Mucosa of stomach (tissue), 1 donor: ENCODE measurements around the gene CTIF.

Source experiments
- H3K27me3 ChIP-seq: one replicate; pipeline ENCODE4 v1.7.0; 2013; ENCODE audit warnings: mild to moderate bottlenecking, low read length; ENCODE audit not compliant: control insufficient read depth, insufficient read depth
- H3K36me3 ChIP-seq: one replicate; pipeline ENCODE4 v1.7.0; 2013; ENCODE audit warnings: low read length; ENCODE audit not compliant: control insufficient read depth, insufficient read depth
- H3K4me1 ChIP-seq: one replicate; pipeline ENCODE4 v1.7.0; 2013; ENCODE audit warnings: mild to moderate bottlenecking, low read length; ENCODE audit not compliant: control insufficient read depth, insufficient read depth
- H3K4me3 ChIP-seq: one replicate; pipeline ENCODE4 v1.7.0; 2013; ENCODE audit warnings: low read length
- H3K9ac ChIP-seq: one replicate; pipeline ENCODE4 v1.7.0; 2013; ENCODE audit warnings: mild to moderate bottlenecking, low read length, moderate library complexity
- H3K9me3 ChIP-seq: one replicate; pipeline ENCODE4 v1.7.0; 2013; ENCODE audit warnings: mild to moderate bottlenecking, low read length, moderate library complexity; ENCODE audit not compliant: control insufficient read depth
- donor health status: Pancreatic carcinoma.

Gene CTIF

DNA sequence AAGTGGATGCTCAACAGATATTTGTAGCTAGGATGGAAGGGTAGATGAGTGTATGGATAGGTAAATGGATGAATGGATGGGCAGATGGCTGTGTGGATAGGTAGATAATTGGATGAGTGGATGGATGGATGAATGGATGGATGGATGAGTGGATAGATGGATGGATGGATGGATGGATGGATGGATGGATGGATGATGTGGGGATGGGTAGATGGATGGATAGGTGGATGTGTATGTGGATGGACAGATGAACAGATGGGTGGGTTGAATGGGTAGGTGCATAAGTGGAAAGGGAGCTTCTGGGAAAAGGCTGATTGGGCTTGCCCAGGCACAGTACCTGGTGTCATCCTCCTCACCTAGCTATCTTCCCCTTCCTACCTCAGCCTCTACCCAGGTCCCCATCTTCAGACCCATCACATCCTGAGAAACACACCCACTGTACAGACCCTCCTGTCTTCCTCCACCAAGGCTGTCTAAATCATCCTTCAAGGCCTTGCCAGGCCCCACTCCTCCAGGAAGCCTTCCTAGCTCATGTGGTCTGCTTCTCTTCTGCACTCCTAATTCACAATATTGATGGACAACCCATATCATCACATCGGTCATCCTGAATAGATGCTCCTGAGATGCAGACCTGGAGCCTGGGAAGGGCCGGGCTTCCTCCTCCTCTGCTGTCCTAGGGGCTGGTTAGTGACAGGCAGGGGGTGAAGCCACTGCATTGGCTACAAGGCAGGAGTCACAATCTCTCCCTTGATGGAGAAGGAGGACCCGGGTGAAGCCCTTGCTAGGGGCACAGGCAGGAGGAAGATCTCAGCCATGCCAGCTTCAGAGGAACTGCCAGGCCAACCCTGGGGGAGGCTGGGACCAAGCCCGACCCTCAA is 362.6 kb downstream of the CTIF start:
- no peak overlapping the region for H3K4me3 ChIP-seq
- no peaks in the 10 kb centered on the region for H3K9me3 ChIP-seq
- H3K4me1 ChIP-seq, result peaks cover 32% of the 10 kb centered on the region
- peak overlapping the region; percentile 59 for H3K9ac ChIP-seq
- no peaks in the 10 kb centered on the region for H3K36me3 ChIP-seq
- no peaks in the 10 kb centered on the region for H3K27me3 ChIP-seq

DNA sequence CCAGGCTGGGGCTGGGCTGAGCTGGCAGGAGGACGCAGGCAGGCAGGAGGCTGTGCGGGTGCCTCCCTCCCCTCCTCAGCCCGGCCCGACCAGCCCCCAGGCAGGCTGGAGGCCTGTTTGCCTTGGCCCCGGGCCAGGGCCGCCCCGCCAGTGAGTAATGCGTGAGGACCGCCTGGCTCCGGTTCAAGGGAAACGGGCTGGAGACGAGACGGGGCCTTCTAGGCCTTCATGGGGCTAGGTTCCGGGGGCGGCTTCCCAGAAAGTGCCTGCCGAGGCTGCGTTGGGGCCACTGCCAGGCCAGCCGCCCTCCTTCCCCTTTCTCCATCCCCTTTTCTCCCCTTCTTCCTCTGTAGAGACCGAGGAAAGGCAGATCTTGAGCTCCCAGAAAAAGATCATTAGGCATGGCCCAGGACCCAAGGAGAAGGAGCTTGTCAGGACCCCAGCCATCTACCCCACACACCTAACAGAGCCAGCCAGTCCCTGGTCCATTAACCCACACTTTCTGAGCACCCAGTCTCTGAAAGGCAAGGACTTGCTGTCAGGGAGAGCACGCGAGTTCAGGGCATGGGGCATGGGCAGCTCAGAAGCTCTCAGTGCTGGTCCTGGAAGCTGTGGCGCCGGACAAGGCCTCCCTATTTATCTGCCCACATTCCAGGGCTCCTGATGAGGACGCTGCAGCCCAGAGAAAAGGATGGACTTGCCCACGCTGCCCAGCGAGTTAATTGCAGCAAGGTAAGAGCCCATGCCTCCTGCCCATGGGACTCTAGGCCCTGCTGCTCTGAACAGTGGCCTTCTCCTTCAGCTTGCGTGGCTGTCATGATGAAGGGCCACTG is 363.4 kb downstream of the CTIF start:
- Histone ChIP-seq H3K9ac (peak overlapping the region; percentile 59), H3K4me3 (no peak overlapping the region), H3K36me3 (no peaks in the 10 kb centered on the region)

DNA sequence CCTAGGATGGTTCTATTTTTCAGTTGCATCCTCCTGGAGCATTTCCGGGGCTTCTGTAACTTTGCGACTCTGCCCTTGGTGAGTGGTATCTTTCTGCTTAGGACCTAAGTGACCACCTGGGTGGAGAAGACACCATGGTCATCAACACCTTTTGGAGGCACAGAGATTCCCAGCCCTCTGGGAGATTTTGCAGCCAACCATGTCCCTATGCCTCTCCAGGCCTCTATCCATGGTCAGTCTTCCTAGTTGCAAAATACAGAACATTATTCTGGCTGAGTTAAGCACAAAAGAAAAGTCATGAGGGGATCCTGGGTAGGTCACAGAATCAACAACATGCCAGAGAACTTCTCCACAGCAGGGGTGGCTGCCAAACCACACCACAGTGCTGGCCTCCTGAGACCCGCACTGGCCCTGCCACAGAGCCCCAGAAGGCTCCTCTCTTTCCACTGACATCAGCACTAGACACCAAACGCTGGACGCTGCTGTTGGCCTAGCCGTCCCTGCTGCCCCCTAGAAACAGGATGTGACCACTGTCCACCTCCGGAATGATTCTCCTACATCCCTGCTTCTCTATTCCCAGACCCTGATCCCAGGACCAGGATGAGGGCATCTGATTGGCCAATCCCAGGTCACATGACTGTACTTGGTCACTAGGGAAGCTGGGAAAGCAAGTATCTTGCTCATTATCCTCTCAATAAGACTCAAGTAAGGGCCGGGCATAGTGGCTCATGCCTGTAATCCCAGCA is 364.2 kb downstream of the CTIF start:
- no peak overlapping the region for H3K4me3 ChIP-seq
- H3K9me3 ChIP-seq, result no peaks in the 10 kb centered on the region
- no peaks in the 10 kb centered on the region for H3K27me3 ChIP-seq
- H3K36me3 ChIP-seq, result no peaks in the 10 kb centered on the region
- no peak overlapping the region for H3K9ac ChIP-seq
- H3K4me1 ChIP-seq, result peaks cover 20% of the 10 kb centered on the region

More for the DNA sequence above, 363.4 kb downstream of the CTIF start:
- H3K4me1 ChIP-seq, result peaks cover 23% of the 10 kb centered on the region
- H3K27me3 ChIP-seq, result no peaks in the 10 kb centered on the region
- H3K9me3 ChIP-seq, result no peaks in the 10 kb centered on the region

DNA sequence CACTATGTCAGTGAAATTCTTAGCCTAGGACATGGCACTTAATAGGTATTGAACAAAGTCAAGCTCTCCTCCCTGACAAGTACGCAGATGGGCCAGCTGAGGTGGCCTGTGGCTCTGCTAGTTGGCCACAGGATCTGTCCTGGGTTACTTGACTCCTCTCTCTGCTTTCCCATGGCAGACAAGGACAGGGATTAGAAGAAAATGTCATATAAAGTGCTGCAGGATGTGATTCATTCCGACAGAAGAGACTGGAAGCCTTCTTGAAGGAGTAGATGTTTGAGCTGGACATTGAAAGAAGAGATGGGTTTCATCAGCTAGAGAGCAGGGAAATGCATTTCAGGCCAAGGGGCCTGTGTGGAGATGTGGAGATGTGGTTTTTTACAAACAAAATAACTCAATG is 365.3 kb downstream of the CTIF start:
- Histone ChIP-seq H3K9ac (no peak overlapping the region), H3K36me3 (no peaks in the 10 kb centered on the region), H3K4me3 (no peak overlapping the region), H3K9me3 (no peaks in the 10 kb centered on the region), H3K27me3 (no peaks in the 10 kb centered on the region), H3K4me1 (peaks cover 20% of the 10 kb centered on the region)

DNA sequence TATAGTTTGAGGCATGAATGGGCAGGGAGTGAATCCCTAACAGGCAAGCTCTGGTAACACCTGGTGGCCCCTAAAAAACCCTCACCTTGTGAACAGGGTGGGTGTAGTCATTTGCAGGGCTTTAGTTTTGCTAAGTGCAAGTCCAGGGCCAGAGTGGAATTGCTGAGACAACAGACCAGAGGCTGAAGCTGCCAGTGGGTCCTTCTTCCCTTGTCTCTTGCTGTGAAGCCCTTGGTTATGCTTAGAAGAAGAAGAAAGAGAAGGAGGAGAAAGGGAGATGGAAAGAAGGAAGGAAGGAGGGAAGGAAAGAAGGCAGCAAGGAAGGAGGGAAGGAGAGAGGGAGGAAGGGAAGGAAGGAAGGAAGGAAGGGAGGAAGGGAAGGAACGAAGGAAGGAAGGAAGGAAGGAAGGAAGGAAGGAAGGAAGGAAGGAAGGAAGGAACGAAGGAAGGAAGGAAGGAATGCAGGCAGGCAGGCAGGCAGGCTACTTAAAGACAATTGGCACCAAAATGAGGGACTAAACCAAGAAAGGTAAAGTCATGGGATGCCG is 366.1 kb downstream of the CTIF start:
- H3K4me1 ChIP-seq, result peaks cover 20% of the 10 kb centered on the region
- H3K9me3 ChIP-seq, result no peaks in the 10 kb centered on the region
- H3K36me3 ChIP-seq, result no peaks in the 10 kb centered on the region
- no peak overlapping the region for H3K9ac ChIP-seq
- no peaks in the 10 kb centered on the region for H3K27me3 ChIP-seq
- no peak overlapping the region for H3K4me3 ChIP-seq

DNA sequence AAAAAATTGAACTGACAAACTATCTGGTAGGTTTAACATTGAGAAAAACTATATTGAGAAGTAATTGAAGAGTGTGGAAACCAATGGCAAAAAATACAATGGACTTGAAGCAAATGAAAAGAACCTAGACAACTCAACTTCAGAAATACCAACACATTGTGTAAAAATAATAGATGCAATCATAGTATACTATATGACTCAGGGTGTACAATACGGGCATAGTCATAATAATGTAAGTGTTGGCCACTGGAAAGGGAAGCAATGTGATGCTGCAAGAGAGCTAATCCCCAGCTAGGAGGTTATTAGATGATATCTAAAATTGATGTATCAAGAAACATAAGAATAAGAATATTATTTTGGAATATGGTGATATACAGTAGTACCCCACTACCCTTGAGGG is 366.7 kb downstream of the CTIF start:
- no peaks in the 10 kb centered on the region for H3K27me3 ChIP-seq
- no peaks in the 10 kb centered on the region for H3K9me3 ChIP-seq
- no peak overlapping the region for H3K4me3 ChIP-seq
- H3K4me1 ChIP-seq, result peaks cover 20% of the 10 kb centered on the region
- no peak overlapping the region for H3K9ac ChIP-seq
- H3K36me3 ChIP-seq, result no peaks in the 10 kb centered on the region

DNA sequence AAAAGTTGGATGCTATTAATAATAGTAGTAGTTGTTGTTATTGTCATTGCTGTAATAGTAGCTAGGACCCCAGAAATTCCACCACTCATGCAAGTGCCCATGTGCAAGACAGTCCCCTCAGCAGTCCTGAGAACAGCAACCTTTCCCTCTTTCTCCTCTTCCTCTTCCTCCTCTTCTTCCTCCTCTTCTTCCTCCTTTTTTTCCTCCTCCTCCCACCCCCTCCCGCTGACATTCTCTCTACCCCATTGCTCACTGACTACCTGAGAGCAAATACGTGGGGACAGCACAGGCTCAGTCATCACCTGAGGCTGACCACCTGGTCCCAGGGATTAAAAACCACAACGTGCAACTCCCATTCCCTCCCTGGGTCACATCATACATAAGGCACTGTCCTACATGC is 370.1 kb downstream of the CTIF start:
- no peak overlapping the region for H3K9ac ChIP-seq
- H3K4me1 ChIP-seq, result no peaks in the 10 kb centered on the region
- no peaks in the 10 kb centered on the region for H3K36me3 ChIP-seq
- H3K4me3 ChIP-seq, result no peak overlapping the region
- H3K9me3 ChIP-seq, result no peaks in the 10 kb centered on the region
- no peaks in the 10 kb centered on the region for H3K27me3 ChIP-seq

DNA sequence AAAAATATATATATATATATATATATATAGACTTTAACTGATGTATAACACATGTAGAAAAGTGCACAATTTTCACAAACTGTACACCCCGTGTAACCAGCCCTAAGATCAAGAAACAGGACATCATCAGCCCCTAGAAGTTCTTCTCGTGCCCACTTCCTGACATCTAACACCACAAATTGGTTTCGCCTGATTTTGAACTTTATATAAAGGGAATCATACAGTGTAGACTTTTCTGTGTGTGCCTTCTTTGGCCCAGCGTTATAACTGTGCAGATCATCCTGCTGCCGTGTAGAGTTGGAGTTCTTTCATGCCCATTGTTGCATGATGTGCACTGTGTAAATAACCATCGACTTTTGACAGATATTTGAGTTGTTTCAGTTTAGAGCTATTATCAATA is 370.9 kb downstream of the CTIF start:
- H3K27me3 ChIP-seq, result no peaks in the 10 kb centered on the region
- no peaks in the 10 kb centered on the region for H3K9me3 ChIP-seq
- no peaks in the 10 kb centered on the region for H3K36me3 ChIP-seq
- H3K4me3 ChIP-seq, result no peak overlapping the region
- H3K9ac ChIP-seq, result no peak overlapping the region
- peaks cover under 1% of the 10 kb centered on the region for H3K4me1 ChIP-seq

DNA sequence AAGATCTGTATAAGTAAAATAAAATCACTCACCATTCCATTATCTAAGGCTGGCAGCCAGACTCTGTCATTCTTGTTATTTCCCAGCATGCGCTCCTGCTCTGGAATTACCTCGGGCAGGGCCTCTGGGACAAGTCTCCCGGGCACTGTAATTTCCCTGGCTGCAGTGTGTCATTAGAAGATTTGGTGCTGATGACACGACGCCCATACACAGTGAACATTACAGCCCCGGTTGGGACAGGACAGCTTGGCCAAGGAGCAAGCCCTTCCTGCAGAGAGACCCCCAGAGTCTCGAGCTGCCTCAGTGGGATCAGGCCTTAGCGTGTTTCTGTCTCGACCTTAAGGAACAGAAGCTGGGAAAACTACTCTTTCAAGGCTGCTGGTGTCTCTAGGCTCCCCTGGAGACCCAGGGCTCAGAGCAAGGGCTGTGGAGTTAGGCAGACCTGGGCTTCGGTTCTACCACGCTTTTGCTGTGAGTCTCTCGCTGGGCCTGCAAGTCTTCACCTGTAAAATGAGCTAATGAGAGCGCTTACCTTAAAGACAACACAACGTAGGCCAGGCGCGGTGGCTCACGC is 372.2 kb downstream of the CTIF start:
- H3K4me3 ChIP-seq, result no peak overlapping the region
- no peaks in the 10 kb centered on the region for H3K36me3 ChIP-seq
- peaks cover 11% of the 10 kb centered on the region for H3K4me1 ChIP-seq
- H3K27me3 ChIP-seq, result no peaks in the 10 kb centered on the region
- no peak overlapping the region for H3K9ac ChIP-seq
- no peaks in the 10 kb centered on the region for H3K9me3 ChIP-seq
